DOHH2 (cell line): ENCODE measurements around the gene CHI3L1.

ENCODE experiments used
- H3F3A ChIP-seq: fragments of 200-600 bp; sonication (generic), shearing (Covaris generic); 2 replicates; pipeline ENCODE4 v1.6.0; 2016; ENCODE audit warnings: antibody characterized with exemption, mild to moderate bottlenecking; ENCODE audit not compliant: control insufficient read depth, insufficient read depth
- H3K27ac ChIP-seq: fragments of 200-600 bp; sonication (generic); 2 replicates; pipeline ENCODE4 v1.5.1; 2014; ENCODE audit warnings: low read depth, mild to moderate bottlenecking, low read length, moderate library complexity
- H3K27me3 ChIP-seq: fragments of 200-600 bp; sonication (generic); 2 replicates; pipeline ENCODE4 v1.6.1; 2014; ENCODE audit warnings: mild to moderate bottlenecking, low read length, mixed read lengths; ENCODE audit not compliant: control insufficient read depth
- H3K36me3 ChIP-seq: fragments of 200-600 bp; sonication (generic); 2 replicates; pipeline ENCODE4 v1.6.1; 2014; ENCODE audit warnings: mild to moderate bottlenecking, low read length, moderate library complexity, mixed read lengths; ENCODE audit not compliant: control insufficient read depth
- H3K4me1 ChIP-seq: fragments of 200-600 bp; sonication (generic); 2 replicates; pipeline ENCODE4 v1.6.1; 2014; ENCODE audit warnings: mild to moderate bottlenecking, low read length, mixed read lengths; ENCODE audit not compliant: control insufficient read depth
- H3K4me2 ChIP-seq: fragments of 200-600 bp; sonication (generic); 2 replicates; pipeline ENCODE4 v1.6.0; 2014; ENCODE audit warnings: mild to moderate bottlenecking, low read length, moderate library complexity
- H3K4me3 ChIP-seq: fragments of 200-600 bp; sonication (generic); 2 replicates; pipeline ENCODE4 v1.5.1; 2014; ENCODE audit warnings: mild to moderate bottlenecking, low read length, mixed read lengths
- H3K79me2 ChIP-seq: fragments of 200-600 bp; sonication (generic); 2 replicates; pipeline ENCODE4 v1.6.1; 2014; ENCODE audit warnings: mild to moderate bottlenecking, low read length, mixed read lengths; ENCODE audit not compliant: control insufficient read depth
- H3K9me2 ChIP-seq: fragments of 200-600 bp; sonication (generic); replicated peaks from 2 replicates; pipeline ENCODE4 v1.6.1; 2014; ENCODE audit warnings: mild to moderate bottlenecking, low read length, mixed read lengths; ENCODE audit not compliant: control insufficient read depth
- H3K9me3 ChIP-seq: fragments of 200-600 bp; sonication (generic); 2 replicates; pipeline ENCODE4 v1.6.1; 2014; ENCODE audit warnings: antibody characterized with exemption, low read length, mixed read lengths; ENCODE audit not compliant: control insufficient read depth, insufficient read depth
- H4K20me1 ChIP-seq: fragments of 200-600 bp; sonication (generic); 2 replicates; pipeline ENCODE4 v1.6.0; 2014; ENCODE audit warnings: low read depth, mild to moderate bottlenecking, antibody characterized with exemption, low read length, moderate library complexity; ENCODE audit not compliant: control insufficient read depth, insufficient read depth
- CTCF ChIP-seq: fragments of 200-600 bp; sonication (generic); IDR thresholded peaks from one replicate; pipeline ENCODE4 v1.5.1; 2014; ENCODE audit warnings: antibody characterized with exemption, mild to moderate bottlenecking, low read depth, low read length; ENCODE audit not compliant: poor library complexity, severe bottlenecking
- EZH2phosphoT487 ChIP-seq: fragments of 200-600 bp; sonication (generic); IDR thresholded peaks from 2 replicates; pipeline ENCODE4 v1.6.1; 2017; ENCODE audit warnings: borderline replicate concordance, mild to moderate bottlenecking, antibody characterized with exemption, low read length, moderate library complexity, mixed read lengths

The CHI3L1 gene

GRCh38 chr1:203146042-203146369 lies 40.5 kb downstream of the CHI3L1 start:
- H3K4me2 ChIP-seq = no peak overlapping the region
- TF ChIP-seq CTCF (no peak), EZH2phosphoT487 (no peak)
- no peaks in the 10 kb centered on the region for H3K9me2 ChIP-seq
- H3K79me2 ChIP-seq = no peaks in the 10 kb centered on the region
- no peaks in the 10 kb centered on the region for H4K20me1 ChIP-seq
- no peaks in the 10 kb centered on the region for H3F3A ChIP-seq
- H3K9me3 ChIP-seq = no peaks in the 10 kb centered on the region
- H3K27ac ChIP-seq = no peak overlapping the region
- H3K36me3 ChIP-seq = no peaks in the 10 kb centered on the region
- H3K4me1 ChIP-seq = no peaks in the 10 kb centered on the region
- peaks cover 4% of the 10 kb centered on the region; the same call in 1 of the 2 replicates for H3K27me3 ChIP-seq
- no peak overlapping the region for H3K4me3 ChIP-seq

- Histone ChIP-seq H3K27me3 (peaks cover 4% of the 10 kb centered on the region; the same call in 1 of the 2 replicates), H3K4me1 (no peaks in the 10 kb centered on the region), H3K4me3 (no peak overlapping the region), H3F3A (no peaks in the 10 kb centered on the region), H3K9me2 (no peaks in the 10 kb centered on the region), H3K4me2 (no peak overlapping the region), H4K20me1 (no peaks in the 10 kb centered on the region), H3K36me3 (no peaks in the 10 kb centered on the region), H3K9me3 (no peaks in the 10 kb centered on the region), H3K27ac (no peak overlapping the region), H3K79me2 (no peaks in the 10 kb centered on the region)
- TF ChIP-seq EZH2phosphoT487 = no peak
- TF ChIP-seq CTCF = no peak
Observed at GRCh38 chr1:203145321-203146041, 41.0 kb downstream of the CHI3L1 start.

- Histone ChIP-seq H3K27ac (no peak overlapping the region), H3K9me3 (no peaks in the 10 kb centered on the region), H3K79me2 (no peaks in the 10 kb centered on the region), H3K27me3 (peaks cover 9% of the 10 kb centered on the region; the same call in 1 of the 2 replicates), H3K36me3 (no peaks in the 10 kb centered on the region), H3K4me2 (no peak overlapping the region), H3F3A (no peaks in the 10 kb centered on the region), H3K9me2 (no peaks in the 10 kb centered on the region), H3K4me1 (no peaks in the 10 kb centered on the region), H4K20me1 (no peaks in the 10 kb centered on the region), H3K4me3 (no peak overlapping the region)
- TF ChIP-seq CTCF (no peak), EZH2phosphoT487 (no peak)
Observed at GRCh38 chr1:203144661-203145060, 41.8 kb downstream of the CHI3L1 start.
